AG04449 (cell line): ENCODE results near the gene NT5E.

Experiments
- CTCF ChIA-PET: fragments of 350-600 bp; formaldehyde crosslinking; extraction: SDS; loops from one replicate; lab custom pipeline; 2021; ENCODE audit warnings: antibody characterized with exemption; lab: Yijun Ruan, JAX
- POLR2A ChIA-PET: fragments of 400-600, 350-600 bp; formaldehyde crosslinking; extraction: SDS; loops from one replicate; lab custom pipeline; 2020; ENCODE audit warnings: antibody characterized with exemption, inconsistent platforms; lab: Yijun Ruan, JAX
- DNase-seq: peaks from one replicate; pipeline ENCODE4 v3.0.0-alpha.2; 2010; ENCODE audit warnings: low read depth, low spot score
- H3K4me3 ChIP-seq: 2 replicates; pipeline ENCODE4 v1.5.1; 2011; ENCODE audit warnings: low read depth, mild to moderate bottlenecking, control low read depth, low read length
- CTCF ChIP-seq: IDR thresholded peaks from one replicate; pipeline ENCODE4 v1.5.1; 2011; ENCODE audit warnings: mild to moderate bottlenecking, moderate library complexity, low read length, control low read depth, inconsistent platforms; ENCODE audit not compliant: insufficient read depth; ENCODE audit errors: missing control alignments

Gene NT5E

GRCh38 chr6:85458782-85459181 is 8.9 kb downstream of the NT5E start:
- CTCF ChIA-PET = interaction anchor here (1.1 to 4.0 kb wide), 6 partner anchors 8 to 106 kb away, joined by 3 to 19 read pairs (median 7); partner anchors contain the start of gene NT5E
- POLR2A ChIA-PET = interaction anchor here (0.7 to 2.8 kb wide), 6 partner anchors 9 to 97 kb away, joined by 3 to 30 read pairs (median 4); partner anchors contain the start of gene NT5E
- no peak for DNase-seq
- TF ChIP-seq CTCF = no peak
- no peak overlapping the region for H3K4me3 ChIP-seq

- ChIA-PET POLR2A (interaction anchor here (0.7 to 2.8 kb wide), 6 partner anchors 9 to 98 kb away, joined by 3 to 30 read pairs (median 4); partner anchors contain the start of gene NT5E), CTCF (interaction anchor here (1.1 to 4.0 kb wide), 6 partner anchors 9 to 107 kb away, joined by 3 to 19 read pairs (median 7); partner anchors contain the start of gene NT5E)
- H3K4me3 ChIP-seq = no peak overlapping the region
- DNase-seq = peak; percentile 38
- no peak for TF ChIP-seq CTCF
Observed at GRCh38 chr6:85459224-85459901, 9.5 kb downstream of the NT5E start.

- TF ChIP-seq CTCF = no peak
- H3K4me3 ChIP-seq = no peak overlapping the region
- POLR2A ChIA-PET = interaction anchor here (1.5 to 2.8 kb wide), 3 partner anchors 10 to 99 kb away, joined by 3 to 30 read pairs (median 4); partner anchors contain the start of gene NT5E
- CTCF ChIA-PET = interaction anchor here (1.6 to 4.0 kb wide), 4 partner anchors 10 to 105 kb away, joined by 4 to 15 read pairs (median 6); partner anchors contain the start of gene NT5E
- DNase-seq = no peak
Observed at GRCh38 chr6:85460154-85460920, 10.5 kb downstream of the NT5E start.

- POLR2A ChIA-PET = interaction anchor here (0.6 to 1.6 kb wide), 2 partner anchors 60 to 217 kb away, joined by 3 to 4 read pairs; no protein-coding TSS in a partner anchor
- no peak for DNase-seq
- CTCF ChIA-PET = interaction anchor here (1.3 to 10.6 kb wide), 4 partner anchors 11 to 106 kb away, joined by 5 to 115 read pairs (median 15); partner anchors contain the start of gene NT5E
Observed at GRCh38 chr6:85460921-85461797, 11.3 kb downstream of the NT5E start.

GRCh38 chr6:85461798-85462170 is 11.9 kb downstream of the NT5E start:
- ChIA-PET CTCF (interaction anchor here (1.3 to 10.6 kb wide), 4 partner anchors 12 to 107 kb away, joined by 5 to 115 read pairs (median 15); partner anchors contain the start of gene NT5E), POLR2A (interaction anchor here (0.6 to 3.9 kb wide), 5 partner anchors 12 to 217 kb away, joined by 3 to 19 read pairs (median 4); partner anchors contain the start of genes NT5E and SYNCRIP)
- H3K4me3 ChIP-seq = no peak overlapping the region
- no peak for DNase-seq
- no peak for TF ChIP-seq CTCF

More at GRCh38 chr6:85460921-85461797, 11.3 kb downstream of the NT5E start:
- no peak overlapping the region for H3K4me3 ChIP-seq
- no peak for TF ChIP-seq CTCF
